Tongue (tissue), 2 donors: Measurements from ENCODE around the gene DCP1B. TPM values are rescaled to one million over a fixed set of nuclear protein-coding genes. Genes with fewer than 3 reads are reported as not detected.

ENCODE experiments used
- DNase-seq: peaks from one replicate; pipeline ENCODE4 v3.0.0-alpha.2; 2015
- total RNA-seq: library from RNA; depleted of rRNA; stranded (reverse); fragments of >200 nt; gene quantifications from one replicate; pipeline ENCODE4 v1.2.3, GENCODE V29; 2014

The DCP1B gene
- total RNA-seq, 1 donor from 2014 or later, result 6.2 TPM

DNA sequence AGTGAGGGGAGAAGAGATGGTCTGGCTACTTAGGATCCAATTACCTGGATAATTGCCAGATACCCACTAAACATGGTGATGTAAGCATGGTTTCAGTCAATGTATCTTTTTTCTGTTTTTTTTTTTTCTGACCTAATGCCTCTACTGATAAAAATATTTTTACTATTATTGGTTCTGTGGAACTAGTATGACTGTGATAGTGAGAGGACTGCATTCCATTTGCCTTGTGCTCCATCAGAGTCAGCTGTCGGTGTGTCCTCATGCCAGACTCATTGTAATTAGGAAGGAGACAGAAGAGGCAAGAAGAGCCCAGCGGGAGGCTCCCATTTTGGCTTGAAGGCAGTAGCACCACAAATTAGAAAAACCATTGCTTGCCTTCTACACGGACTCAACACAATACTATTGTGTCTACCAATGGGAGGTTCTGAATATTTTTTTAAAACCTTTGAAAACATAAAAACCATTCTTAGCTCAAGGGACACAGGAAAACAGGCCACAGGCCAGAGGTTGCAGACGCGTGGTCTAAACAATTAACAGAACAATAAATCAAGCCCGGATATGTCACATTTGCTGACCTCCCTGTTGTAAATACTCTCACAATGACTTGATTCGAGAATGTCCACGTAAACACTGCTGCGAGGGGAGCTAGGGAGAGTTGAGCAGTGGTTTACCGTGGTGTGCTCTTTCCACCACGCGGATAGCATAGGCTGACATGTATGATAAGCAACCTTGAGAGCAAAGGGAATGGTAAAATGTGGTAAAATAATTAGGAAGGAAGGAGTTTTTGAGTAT lies 13.5 kb upstream of the DCP1B start:
- DNase-seq, result peak; percentile 45

DNA sequence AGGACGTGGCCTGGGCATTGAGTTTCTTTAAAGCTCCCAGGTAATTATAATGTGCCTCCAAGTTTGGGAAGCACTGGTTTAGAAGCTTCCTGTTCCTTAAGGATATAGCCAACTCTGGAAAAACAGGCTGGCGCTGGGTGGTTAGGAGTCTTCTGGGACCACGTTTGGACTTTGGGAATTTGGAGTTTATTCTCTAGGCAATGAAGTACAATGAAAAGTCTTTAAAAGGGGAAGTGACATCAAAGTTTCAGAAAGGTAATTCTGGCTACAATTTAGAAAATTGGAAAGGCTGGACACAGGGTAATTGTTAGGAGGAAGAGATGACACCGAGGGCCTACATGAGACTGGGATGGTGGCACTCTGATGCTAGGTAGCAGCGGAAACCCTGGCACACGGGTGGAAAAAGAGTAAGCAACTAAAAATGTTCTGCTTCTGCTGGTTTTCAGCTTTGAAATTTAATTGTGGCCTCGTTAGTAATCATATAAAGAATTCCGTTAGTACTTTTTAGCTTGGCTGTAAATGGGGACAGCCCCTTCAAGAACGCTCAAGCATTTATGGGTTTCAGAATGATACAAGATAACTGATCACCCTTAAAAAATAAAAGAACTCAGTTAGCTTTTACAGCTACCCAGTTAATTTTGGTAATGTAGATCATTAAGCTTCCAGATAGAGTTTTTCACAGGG lies 12.7 kb upstream of the DCP1B start:
- no peak for DNase-seq

GRCh38 chr12:2014231-2014630 lies 10.0 kb upstream of the DCP1B start:
- DNase-seq, result no peak

GRCh38 chr12:2013527-2014223 lies 9.4 kb upstream of the DCP1B start:
- DNase-seq, result no peak

DNA sequence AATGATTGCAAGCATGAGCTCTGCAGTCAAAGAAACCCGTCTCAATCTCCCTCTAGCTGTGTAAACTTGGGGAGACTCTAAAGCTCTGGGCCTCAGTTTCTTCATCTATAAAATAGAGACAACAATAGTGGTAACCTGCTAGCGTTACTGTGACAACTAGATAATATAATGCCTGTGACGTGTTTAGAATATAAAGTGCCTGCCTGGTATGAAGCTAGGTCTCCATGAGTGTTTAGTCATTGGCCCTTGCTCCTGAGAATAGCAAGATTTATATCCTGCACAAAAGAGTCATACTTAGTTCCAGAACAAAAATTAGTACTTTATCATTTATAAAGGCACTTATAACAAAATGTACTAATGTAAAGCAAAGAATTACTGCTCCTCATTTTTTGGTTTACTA lies 8.8 kb upstream of the DCP1B start:
- DNase-seq, result no peak

GRCh38 chr12:2011643-2012607 lies 7.7 kb upstream of the DCP1B start:
- no peak for DNase-seq

DNA sequence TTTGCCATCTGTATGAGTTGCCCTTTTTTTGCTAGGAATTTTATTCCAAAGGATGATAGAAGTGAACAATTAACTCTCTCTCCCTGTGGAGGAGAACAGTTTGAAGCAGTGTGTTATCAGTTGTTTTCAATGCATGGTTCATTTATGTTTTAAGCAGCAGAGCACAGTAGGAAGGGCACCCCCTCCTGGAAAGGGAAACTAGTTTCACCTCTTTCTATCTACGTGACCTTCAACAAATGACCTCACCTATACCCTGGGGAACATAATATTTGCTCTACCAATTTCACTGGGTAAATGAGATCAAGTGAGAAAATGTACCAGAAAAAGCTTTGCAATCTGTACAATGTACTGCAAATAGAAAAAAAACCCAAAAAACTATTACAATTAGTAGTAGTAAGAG lies 5.4 kb upstream of the DCP1B start:
- DNase-seq, result no peak

DNA sequence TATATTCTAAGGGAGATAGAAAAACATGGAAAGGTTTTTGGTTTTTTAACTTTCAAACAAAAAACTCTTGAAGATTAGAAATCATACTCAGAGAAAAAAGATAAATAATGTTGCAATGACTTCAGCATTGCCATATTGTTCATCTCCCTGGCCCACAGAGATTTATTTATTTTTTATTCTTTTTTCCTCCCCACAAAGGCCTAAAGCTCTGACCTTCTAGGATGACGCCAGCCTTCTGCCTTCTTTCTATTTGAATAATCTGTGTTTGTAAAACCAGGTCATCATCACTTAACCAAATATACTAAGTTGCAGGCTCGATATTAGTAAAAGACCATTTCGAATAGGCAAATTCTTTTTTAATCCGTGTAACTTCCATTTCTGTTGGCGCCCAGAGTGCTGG lies 4.4 kb upstream of the DCP1B start:
- no peak for DNase-seq

- no peak for DNase-seq
These were observed 563 bp downstream of the DCP1B start for GRCh38 chr12:2003676-2004112.

- no peak for DNase-seq
These were observed 8.9 kb downstream of the DCP1B start for GRCh38 chr12:1995205-1995896.

- DNase-seq, result no peak
These were observed 9.7 kb downstream of the DCP1B start for GRCh38 chr12:1994429-1995143.

GRCh38 chr12:1993871-1994371 lies 10.3 kb downstream of the DCP1B start:
- no peak for DNase-seq

DNA sequence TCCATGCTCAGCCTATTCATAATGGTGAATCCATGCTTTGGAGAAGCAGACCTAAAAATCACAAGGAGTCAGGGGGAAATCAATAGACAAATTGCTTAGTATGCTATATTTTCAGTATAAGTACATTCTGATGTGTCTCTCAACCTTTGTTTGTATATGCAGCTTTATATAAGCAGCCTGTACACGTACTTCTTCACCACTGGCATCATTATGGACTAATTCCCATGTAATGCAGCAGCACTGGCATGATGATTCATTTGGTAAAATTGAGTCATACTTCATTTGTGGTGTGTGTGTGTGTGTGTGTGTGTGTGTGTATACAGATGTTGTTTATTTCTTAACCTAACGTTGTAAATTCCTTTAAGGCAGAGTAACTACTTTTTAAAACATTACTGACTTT lies 10.9 kb downstream of the DCP1B start:
- DNase-seq, result no peak

DNA sequence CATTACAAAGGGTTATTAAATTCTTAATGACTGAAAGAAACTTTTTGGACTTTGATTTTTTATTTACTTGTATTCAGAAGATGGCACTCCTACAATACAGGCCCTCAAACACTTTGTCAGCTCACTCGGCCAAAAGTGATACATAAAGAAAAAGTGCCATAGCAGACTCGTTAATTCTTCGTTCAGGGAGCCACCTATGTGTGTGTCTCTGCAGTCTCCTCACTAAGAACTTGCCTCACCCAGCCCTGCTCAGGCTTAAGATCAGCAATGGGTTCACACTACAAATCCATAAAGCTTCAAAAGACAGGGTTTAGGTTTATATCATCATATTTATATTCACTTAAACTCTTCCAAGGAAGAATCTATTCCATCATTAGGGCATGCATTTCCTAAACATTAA lies 11.5 kb downstream of the DCP1B start:
- DNase-seq, result no peak

DNA sequence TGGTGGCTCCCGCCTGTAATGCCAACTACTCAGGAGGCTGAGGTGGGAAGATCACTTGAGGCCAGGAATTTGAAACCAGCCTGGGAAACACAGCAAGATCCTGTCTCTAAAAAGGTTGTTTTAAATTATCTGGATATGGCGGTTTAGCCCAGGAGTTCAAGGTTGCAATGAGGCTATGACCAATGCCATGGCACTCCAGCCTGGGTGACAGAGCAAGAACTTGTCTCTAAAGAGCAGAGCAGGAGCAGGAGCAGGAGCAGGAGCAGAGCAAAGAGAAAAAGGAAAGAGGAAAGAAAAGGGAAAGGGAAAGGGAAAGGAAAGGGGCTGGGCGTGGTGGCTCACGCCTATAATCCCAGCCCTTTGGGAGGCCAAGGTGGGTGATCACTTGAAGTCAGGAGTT lies 15.1 kb downstream of the DCP1B start:
- DNase-seq, result no peak

- no peak for DNase-seq
These were observed 19.5 kb downstream of the DCP1B start for GRCh38 chr12:1984759-1985158.

DNA sequence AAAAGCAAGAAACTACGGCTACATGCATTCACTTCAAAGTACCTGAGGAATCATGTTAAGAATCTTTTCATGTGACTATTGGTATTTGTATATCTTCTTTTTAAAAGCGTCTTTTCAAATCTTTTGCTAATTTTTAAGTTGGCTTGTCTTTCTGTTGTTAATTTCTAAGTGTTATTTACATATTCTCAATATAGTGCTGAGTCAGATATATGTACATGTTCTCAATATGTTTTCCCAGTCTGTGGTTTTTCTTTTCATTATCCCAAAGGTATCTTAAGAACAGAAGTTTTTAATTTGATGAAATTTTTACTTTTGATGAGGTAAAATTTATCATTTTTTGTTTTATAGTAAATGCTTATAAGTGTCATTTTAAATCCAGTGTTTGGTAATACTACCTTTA lies 24.0 kb downstream of the DCP1B start:
- no peak for DNase-seq

- no peak for DNase-seq
These were observed 26.0 kb downstream of the DCP1B start for GRCh38 chr12:1978078-1978862.

- DNase-seq, result no peak
These were observed 26.7 kb downstream of the DCP1B start for GRCh38 chr12:1977588-1977987.

GRCh38 chr12:1977109-1977508 lies 27.1 kb downstream of the DCP1B start:
- no peak for DNase-seq
